Measurements from ENCODE around the gene KCNG2. TPM values are rescaled to one million over a fixed set of nuclear protein-coding genes. Genes with fewer than 3 reads are reported as not detected.

The KCNG2 gene
- total and polyA plus RNA-seq, 2 experiments from 2014 or later: 0.13 to 0.52 TPM

DNA sequence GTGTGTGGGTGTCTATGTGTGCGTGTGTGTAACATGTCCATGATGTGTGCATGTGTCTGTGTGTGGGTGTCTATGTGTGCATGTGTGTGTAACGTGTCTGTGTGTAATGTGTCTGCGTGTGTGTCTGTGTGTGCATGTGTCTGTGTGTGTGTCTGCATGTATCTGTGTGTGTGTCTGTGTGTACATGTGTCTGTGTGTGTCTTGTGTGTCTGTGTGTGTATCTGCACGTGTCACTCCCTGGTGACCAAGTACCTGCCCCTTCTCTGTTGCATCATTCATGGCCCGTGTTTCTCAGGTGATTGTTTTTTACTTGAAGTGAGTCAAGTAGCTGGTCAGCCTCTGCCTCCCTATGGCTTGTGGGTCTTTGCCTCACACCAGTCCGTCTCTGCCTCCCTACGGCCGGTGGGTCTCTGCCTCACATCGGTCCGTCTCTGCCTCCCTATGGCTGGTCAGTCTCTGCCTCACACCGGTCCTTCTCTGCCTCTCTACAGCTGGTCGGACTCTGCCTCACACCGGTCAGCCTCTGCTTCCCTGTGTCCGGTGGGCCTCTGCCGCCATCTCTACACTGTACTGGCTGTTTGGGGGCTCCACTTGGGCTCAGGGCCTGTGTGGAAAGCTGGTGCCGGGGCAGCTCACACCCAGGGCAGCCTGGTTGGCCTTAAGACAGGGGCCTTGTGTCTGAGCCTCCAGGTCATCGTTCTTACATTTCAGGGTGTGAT is 31.6 kb downstream of the KCNG2 start:
- no peak overlapping the region for H3K27ac ChIP-seq (ENCODE audit: low read depth)
- ATAC-seq (no peak), DNase-seq (ENCODE audit: low spot score) (no peak)
- no peak overlapping the region for H3K4me3 ChIP-seq
- Mint-ChIP-seq H3K4me3 (no peak overlapping the region), H3K36me3 (ENCODE audit: low read depth) (no peaks in the 10 kb centered on the region), H3K27ac (no peak overlapping the region), H3K9me3 (peaks cover 5% of the 10 kb centered on the region; the same call in 2 of the 3 replicates), H3K4me1 (no peaks in the 10 kb centered on the region), H3K27me3 (ENCODE audit: insufficient read depth, low read depth, poor library complexity) (peaks cover 8% of the 10 kb centered on the region)
- H3K27me3 ChIP-seq (ENCODE audit: insufficient read depth): no peaks in the 10 kb centered on the region
- no peaks in the 10 kb centered on the region for H3K9me2 ChIP-seq (ENCODE audit: insufficient read depth)
- no peaks in the 10 kb centered on the region for H3K79me2 ChIP-seq (replicated peaks; ENCODE audit: insufficient read depth)
- no peak overlapping the region for H3K4me2 ChIP-seq
- H3F3A ChIP-seq (replicated peaks; ENCODE audit: low read depth): no peaks in the 10 kb centered on the region
- TF ChIP-seq ZNF114 (CRISPR knock-in tag; IDR thresholded peaks at IDR 0.05) (no peak), STAT1 (IDR thresholded peaks at IDR 0.05; ENCODE audit: unreplicated experiment) (no peak), EZH2phosphoT487 (IDR thresholded peaks at IDR 0.05; ENCODE audit: unreplicated experiment) (no peak), CREB1 (CRISPR knock-in tag; IDR thresholded peaks at IDR 0.05; ENCODE audit: low read depth) (no peak), EZH2 (IDR thresholded peaks at IDR 0.05; ENCODE audit: low read depth, unreplicated experiment) (no peak), JUNB (IDR thresholded peaks at IDR 0.05; ENCODE audit: unreplicated experiment) (no peak), POLR2AphosphoS5 (IDR thresholded peaks at IDR 0.05; ENCODE audit: low read depth) (no peak), NANOG (IDR thresholded peaks at IDR 0.05; ENCODE audit: borderline replicate concordance) (no peak), ZNF331 (CRISPR knock-in tag; IDR thresholded peaks at IDR 0.05; ENCODE audit: low read depth) (no peak)
- TF ChIP-seq, protein P1, sequence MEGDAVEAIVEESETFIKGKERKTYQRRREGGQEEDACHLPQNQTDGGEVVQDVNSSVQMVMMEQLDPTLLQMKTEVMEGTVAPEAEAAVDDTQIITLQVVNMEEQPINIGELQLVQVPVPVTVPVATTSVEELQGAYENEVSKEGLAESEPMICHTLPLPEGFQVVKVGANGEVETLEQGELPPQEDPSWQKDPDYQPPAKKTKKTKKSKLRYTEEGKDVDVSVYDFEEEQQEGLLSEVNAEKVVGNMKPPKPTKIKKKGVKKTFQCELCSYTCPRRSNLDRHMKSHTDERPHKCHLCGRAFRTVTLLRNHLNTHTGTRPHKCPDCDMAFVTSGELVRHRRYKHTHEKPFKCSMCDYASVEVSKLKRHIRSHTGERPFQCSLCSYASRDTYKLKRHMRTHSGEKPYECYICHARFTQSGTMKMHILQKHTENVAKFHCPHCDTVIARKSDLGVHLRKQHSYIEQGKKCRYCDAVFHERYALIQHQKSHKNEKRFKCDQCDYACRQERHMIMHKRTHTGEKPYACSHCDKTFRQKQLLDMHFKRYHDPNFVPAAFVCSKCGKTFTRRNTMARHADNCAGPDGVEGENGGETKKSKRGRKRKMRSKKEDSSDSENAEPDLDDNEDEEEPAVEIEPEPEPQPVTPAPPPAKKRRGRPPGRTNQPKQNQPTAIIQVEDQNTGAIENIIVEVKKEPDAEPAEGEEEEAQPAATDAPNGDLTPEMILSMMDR (conservative IDR thresholded peaks at IDR 0.05; ENCODE audit: low read depth in 2 of 2): no peak
- TF ChIP-seq, protein P2, sequence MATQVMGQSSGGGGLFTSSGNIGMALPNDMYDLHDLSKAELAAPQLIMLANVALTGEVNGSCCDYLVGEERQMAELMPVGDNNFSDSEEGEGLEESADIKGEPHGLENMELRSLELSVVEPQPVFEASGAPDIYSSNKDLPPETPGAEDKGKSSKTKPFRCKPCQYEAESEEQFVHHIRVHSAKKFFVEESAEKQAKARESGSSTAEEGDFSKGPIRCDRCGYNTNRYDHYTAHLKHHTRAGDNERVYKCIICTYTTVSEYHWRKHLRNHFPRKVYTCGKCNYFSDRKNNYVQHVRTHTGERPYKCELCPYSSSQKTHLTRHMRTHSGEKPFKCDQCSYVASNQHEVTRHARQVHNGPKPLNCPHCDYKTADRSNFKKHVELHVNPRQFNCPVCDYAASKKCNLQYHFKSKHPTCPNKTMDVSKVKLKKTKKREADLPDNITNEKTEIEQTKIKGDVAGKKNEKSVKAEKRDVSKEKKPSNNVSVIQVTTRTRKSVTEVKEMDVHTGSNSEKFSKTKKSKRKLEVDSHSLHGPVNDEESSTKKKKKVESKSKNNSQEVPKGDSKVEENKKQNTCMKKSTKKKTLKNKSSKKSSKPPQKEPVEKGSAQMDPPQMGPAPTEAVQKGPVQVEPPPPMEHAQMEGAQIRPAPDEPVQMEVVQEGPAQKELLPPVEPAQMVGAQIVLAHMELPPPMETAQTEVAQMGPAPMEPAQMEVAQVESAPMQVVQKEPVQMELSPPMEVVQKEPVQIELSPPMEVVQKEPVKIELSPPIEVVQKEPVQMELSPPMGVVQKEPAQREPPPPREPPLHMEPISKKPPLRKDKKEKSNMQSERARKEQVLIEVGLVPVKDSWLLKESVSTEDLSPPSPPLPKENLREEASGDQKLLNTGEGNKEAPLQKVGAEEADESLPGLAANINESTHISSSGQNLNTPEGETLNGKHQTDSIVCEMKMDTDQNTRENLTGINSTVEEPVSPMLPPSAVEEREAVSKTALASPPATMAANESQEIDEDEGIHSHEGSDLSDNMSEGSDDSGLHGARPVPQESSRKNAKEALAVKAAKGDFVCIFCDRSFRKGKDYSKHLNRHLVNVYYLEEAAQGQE (IDR thresholded peaks at IDR 0.05; ENCODE audit: unreplicated experiment): no peak
- TF ChIP-seq, protein P3, sequence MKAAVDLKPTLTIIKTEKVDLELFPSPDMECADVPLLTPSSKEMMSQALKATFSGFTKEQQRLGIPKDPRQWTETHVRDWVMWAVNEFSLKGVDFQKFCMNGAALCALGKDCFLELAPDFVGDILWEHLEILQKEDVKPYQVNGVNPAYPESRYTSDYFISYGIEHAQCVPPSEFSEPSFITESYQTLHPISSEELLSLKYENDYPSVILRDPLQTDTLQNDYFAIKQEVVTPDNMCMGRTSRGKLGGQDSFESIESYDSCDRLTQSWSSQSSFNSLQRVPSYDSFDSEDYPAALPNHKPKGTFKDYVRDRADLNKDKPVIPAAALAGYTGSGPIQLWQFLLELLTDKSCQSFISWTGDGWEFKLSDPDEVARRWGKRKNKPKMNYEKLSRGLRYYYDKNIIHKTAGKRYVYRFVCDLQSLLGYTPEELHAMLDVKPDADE (IDR thresholded peaks at IDR 0.05): no peak
- TF ChIP-seq, protein P4, sequence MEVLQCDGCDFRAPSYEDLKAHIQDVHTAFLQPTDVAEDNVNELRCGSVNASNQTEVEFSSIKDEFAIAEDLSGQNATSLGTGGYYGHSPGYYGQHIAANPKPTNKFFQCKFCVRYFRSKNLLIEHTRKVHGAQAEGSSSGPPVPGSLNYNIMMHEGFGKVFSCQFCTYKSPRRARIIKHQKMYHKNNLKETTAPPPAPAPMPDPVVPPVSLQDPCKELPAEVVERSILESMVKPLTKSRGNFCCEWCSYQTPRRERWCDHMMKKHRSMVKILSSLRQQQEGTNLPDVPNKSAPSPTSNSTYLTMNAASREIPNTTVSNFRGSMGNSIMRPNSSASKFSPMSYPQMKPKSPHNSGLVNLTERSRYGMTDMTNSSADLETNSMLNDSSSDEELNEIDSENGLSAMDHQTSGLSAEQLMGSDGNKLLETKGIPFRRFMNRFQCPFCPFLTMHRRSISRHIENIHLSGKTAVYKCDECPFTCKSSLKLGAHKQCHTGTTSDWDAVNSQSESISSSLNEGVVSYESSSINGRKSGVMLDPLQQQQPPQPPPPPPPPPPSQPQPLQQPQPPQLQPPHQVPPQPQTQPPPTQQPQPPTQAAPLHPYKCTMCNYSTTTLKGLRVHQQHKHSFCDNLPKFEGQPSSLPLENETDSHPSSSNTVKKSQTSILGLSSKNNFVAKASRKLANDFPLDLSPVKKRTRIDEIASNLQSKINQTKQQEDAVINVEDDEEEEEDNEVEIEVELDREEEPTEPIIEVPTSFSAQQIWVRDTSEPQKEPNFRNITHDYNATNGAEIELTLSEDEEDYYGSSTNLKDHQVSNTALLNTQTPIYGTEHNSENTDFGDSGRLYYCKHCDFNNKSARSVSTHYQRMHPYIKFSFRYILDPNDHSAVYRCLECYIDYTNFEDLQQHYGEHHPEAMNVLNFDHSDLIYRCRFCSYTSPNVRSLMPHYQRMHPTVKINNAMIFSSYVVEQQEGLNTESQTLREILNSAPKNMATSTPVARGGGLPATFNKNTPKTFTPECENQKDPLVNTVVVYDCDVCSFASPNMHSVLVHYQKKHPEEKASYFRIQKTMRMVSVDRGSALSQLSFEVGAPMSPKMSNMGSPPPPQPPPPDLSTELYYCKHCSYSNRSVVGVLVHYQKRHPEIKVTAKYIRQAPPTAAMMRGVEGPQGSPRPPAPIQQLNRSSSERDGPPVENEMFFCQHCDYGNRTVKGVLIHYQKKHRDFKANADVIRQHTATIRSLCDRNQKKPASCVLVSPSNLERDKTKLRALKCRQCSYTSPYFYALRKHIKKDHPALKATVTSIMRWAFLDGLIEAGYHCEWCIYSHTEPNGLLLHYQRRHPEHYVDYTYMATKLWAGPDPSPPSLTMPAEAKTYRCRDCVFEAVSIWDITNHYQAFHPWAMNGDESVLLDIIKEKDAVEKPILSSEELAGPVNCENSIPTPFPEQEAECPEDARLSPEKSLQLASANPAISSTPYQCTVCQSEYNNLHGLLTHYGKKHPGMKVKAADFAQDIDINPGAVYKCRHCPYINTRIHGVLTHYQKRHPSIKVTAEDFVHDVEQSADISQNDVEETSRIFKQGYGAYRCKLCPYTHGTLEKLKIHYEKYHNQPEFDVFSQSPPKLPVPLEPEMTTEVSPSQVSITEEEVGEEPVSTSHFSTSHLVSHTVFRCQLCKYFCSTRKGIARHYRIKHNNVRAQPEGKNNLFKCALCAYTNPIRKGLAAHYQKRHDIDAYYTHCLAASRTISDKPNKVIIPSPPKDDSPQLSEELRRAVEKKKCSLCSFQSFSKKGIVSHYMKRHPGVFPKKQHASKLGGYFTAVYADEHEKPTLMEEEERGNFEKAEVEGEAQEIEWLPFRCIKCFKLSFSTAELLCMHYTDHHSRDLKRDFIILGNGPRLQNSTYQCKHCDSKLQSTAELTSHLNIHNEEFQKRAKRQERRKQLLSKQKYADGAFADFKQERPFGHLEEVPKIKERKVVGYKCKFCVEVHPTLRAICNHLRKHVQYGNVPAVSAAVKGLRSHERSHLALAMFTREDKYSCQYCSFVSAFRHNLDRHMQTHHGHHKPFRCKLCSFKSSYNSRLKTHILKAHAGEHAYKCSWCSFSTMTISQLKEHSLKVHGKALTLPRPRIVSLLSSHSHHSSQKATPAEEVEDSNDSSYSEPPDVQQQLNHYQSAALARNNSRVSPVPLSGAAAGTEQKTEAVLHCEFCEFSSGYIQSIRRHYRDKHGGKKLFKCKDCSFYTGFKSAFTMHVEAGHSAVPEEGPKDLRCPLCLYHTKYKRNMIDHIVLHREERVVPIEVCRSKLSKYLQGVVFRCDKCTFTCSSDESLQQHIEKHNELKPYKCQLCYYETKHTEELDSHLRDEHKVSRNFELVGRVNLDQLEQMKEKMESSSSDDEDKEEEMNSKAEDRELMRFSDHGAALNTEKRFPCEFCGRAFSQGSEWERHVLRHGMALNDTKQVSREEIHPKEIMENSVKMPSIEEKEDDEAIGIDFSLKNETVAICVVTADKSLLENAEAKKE (CRISPR knock-in tag; IDR thresholded peaks at IDR 0.05): no peak
- no peaks in the 10 kb centered on the region for H3K36me3 ChIP-seq (ENCODE audit: insufficient read depth)
- no peak overlapping the region for H2AFZ ChIP-seq
- H4K20me1 ChIP-seq (replicated peaks; ENCODE audit: insufficient read depth): no peaks in the 10 kb centered on the region
- H3K4me1 ChIP-seq (ENCODE audit: insufficient read depth): no peaks in the 10 kb centered on the region

Data from GM23338 (cell line).